Activated gamma-delta T cell treated with anti-CD3 and anti-CD28 coated beads, Interleukin-2, amount 50 U/mL, for 16 hours (primary cell): ENCODE measurements around the gene LAMTOR4.
A peak's percentile ranks its signal among the peaks of the same experiment; 100 is the strongest.
"Not testable (repeated sequence)": the region's sequence is repeated elsewhere in the genome, so short reads cannot be mapped to it uniquely, and the experiment has no call there.

Experiments
- DNase-seq: peaks from one replicate; pipeline ENCODE4 v3.0.0-alpha.2; 2020; ENCODE audit warnings: low read depth

The LAMTOR4 gene

DNA sequence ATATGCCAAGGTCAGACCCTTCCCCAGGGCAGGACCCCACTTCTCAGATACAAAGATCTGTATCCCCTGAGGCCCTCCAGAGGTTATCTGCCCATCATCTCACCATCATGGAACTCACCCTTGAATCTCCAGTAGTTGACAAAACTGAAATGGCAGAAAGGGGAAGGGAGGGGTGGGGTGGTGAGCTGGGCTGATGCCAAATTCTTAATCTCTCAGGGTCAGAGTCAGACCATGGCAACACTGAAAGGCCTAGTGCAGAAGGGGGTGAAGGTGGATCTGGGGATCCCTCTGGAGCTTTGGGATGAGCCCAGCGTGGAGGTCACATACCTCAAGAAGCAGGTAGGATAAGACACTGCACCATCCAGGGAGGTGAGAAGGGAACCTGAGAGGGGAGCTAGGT lies 26.1 kb upstream of the LAMTOR4 start:
- no peak for DNase-seq

DNA sequence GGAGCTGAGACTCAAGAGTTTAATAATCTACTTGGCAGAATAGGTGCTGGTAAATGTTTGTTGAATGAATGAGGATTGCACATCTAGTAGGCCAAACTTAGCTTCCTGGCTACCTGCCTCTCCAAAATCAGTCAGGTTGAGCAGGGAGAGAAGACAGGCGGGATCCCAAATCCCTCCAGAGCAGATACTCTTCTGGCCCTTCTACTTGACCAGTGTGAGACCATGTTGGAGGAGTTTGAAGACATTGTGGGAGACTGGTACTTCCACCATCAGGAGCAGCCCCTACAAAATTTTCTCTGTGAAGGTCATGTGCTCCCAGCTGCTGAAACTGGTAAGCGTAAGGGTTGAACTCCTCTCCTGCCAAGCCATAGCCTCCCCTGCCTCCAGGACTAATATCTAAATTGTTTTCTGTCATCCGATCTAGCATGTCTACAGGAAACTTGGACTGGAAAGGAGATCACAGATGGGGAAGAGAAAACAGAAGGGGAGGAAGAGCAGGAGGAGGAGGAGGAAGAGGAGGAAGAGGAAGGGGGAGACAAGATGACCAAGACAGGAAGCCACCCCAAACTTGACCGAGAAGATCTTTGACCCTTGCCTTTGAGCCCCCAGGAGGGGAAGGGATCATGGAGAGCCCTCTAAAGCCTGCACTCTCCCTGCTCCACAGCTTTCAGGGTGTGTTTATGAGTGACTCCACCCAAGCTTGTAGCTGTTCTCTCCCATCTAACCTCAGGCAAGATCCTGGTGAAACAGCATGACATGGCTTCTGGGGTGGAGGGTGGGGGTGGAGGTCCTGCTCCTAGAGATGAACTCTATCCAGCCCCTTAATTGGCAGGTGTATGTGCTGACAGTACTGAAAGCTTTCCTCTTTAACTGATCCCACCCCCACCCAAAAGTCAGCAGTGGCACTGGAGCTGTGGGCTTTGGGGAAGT lies 24.2 kb upstream of the LAMTOR4 start:
- DNase-seq = no peak

DNA sequence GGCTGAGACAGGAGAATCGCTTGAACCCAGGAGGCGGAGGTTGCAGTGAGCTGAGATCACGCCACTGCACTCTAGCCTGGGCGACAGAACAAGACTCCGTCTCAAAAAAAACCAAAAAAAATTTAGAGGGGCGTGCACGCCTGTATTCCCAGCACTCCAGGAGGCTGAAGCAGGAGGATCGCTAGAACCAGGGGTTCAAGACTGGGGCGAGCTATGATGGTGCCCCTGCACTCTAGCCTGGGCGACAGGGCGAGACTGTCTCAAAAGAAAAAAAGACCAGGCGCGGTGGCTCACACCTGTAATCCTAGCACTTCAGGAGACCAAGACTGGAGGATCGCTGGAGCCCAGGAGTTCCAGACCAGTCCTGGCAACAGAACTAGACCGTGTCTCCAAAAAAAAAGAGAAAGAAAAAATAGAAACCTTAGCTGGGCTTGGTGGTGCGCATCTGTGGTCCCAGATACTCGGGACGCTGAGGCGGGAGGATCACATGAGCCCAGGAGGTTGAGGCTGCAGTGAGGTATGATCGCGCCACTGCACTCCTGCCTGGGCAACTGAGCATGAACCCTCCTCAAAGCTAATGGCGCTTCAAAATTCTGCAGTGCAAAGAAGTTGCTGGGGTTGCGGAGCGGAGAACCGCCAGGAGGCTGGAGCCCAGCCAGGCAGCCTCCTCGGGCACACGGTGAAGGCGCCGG lies 22.3 kb upstream of the LAMTOR4 start:
- peak; percentile 52 for DNase-seq

DNA sequence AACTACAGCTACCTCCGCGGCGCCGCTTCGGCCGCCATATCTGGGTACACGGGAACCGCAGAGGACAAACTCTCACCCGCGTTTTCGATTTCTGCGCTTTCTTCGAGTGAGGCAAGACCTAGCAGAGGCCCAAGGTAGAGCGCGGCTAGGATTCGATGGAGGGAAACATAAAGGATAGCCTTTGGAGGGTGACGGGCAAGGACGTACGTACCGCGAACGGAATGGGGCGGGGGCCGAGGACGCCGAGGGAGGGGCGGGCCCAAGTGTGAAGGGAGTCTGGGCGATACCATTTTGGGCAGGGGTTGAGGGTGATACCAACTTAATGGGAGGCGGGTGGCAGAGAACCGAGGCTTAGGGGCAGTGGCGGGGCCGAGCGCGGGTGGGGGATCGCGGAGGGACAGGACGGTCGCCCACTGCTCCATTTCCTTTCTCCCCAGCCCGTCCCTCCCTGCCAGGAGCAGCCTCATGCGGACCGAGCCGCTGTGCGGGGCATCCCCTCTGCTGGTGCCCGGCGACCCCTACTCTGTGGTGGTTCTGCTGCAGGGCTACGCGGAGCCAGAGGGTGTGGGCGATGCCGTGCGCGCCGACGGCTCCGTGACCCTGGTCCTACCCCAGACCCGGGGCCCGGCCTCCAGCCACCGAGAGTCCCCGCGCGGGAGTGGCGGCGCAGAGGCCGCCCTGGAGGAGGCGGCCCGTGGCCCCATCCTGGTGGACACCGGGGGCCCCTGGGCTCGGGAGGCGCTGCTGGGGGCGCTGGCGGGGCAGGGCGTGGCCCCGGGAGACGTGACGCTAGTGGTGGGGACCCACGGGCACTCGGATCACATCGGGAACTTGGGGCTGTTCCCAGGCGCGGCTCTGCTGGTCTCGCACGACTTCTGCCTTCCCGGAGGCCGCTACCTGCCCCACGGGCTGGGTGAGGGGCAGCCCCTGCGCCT lies 21.5 kb upstream of the LAMTOR4 start, which contains the start of gene MBLAC1:
MBLAC1 (plus strand) TSS at position 37 of the 935 bp plus-strand sequence; CDS start at position 466, 429 bp downstream.
- peak; percentile 91 for DNase-seq

DNA sequence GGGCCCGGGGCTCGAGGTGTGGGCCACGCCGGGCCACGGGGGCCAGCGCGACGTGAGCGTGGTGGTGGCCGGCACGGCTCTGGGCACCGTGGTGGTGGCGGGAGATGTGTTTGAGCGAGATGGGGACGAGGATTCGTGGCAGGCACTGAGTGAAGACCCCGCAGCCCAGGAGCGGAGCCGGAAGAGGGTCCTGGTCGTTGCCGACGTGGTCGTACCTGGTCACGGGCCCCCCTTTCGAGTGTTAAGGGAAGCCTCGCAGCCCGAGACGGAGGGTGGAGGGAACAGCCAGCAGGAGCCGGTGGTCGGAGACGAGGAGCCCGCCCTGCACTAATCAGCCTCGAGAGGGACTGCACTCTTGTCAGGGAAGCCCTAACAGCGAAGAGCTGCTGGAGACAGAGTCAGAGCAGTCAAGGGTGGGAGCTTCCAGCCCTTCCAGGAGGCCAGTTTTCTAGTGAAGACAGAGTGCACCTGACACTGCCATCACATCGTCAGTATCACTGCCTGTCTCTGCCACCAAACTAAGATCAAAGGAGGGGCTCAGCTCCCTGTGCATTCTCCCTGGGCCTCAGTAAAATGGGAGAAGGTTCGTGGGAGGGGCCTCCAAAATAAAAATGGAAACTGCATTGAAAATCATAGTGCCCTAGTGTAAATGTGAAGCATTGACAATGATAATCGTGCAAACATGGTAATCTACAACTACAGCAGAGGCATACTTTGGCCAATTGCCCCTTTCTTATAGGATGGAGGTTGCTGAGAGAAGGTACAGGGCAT lies 20.7 kb upstream of the LAMTOR4 start:
- DNase-seq = no peak

DNA sequence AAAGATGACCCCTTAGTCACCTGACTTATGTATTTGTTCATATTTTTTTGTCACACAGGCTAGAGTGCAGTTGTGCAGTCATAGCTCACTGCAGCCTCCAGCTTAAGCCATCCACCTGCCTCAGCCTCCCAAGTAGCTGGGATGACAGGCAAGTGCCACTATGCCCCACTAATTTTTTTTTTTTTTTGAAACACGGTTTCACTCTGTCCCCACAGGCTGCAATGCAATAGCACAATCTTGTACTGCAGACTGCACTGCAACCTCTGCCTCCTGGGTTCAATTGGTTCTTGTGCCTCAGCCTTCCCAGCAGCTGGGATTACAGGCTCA lies 20.1 kb upstream of the LAMTOR4 start:
- no peak for DNase-seq

DNA sequence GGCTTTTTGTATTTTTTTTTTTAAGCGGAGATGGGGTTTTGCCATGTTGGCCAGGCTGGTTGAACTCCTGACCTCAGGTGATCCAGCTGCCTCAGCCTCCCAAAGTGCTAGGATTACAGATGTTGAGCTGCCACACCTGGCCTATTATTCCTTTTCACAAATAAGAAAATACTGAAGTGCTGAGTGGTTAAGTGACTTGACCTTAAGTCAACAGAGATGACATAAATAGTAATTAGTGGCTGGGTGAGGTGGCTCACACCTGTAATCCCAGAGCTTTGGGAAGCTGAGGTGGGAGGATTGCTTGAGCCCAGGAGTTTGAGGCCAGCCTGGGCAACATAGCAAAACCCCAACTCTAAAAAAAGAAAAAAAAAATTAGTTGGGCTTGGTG lies 18.5 kb upstream of the LAMTOR4 start:
- not testable (repeated sequence) for DNase-seq

DNA sequence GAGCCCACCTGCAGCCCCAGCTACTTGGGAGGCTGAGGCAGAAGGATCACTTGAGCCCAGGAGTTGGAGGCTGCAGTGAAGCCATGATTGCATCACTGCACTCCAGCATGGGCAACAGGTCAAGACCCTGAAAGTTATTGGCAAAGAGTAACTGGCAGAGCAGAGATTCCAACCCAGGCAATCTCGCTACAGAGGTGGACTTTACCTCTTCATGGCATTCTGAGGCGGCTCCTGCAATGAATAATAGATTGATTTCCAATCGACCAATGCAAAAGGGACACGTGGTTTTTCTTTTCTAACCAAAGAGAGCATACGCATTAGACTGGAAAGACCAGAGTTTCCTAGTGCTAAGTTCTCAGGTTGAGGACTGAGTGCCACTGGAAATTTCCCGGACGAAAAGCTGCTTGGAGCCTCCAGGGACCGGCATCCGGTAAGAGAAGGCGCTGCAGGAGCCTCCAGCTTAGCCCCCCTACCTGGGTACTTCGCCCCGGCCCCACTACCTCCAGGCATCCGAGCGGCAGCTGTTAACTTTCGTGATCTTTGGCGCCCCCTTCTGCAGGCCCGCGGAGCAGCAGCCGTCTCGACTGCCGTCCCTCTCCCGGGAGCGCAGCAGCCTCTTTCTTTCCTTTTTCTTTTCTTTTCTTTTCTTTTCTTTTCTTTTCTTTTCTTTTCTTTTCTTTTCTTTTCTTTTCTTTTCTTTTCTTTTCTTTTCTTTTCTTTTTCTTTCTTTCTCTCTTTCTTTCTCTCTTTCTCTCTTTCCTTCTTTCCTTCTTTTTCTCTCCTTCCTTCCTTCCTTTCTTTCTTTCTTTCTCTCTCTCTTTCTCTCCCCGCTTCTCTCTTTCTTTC lies 17.9 kb upstream of the LAMTOR4 start:
- DNase-seq = peak; percentile 81

DNA sequence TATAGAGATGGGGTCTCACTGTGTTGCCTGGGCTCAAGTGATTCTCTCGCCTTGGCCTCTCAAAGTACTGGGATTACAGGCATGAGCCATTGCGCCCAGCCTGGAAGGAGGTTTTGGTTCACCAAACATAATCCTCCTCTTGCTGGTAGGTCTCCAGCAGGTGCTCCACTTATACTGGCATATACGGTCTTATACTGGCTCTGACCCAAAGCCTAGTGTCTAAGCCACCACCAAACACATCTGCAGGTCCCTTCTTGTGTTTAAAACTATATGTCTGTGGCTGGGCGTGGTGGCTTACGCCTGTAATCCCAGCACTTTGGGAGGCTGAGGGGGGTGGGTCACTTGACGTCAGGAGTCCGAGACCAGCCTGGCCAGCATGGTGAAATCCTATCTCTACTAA lies 16.6 kb upstream of the LAMTOR4 start:
- DNase-seq = no peak

DNA sequence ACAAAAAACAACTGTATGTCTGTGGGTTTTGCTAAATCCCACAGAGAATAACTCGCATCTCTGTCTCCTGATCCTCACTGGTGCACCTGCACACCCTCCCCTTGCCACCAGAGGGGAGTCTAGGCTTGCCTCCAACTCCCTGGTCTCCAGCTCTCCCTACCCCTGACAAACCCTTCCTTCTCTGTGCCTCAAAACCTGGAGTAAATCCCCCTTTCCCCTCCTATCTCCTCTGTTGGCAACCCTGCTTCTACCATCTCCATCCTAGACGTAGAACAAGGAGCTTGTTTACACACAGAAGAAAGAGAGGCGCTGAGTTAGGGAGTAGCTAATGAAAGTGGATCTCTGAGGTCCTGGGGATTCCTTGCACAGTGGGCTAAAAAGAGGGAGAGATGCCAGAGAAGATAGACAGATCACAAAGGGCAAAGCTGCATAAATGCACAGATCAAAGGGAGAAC lies 16.0 kb upstream of the LAMTOR4 start:
- peak; percentile 42 for DNase-seq

DNA sequence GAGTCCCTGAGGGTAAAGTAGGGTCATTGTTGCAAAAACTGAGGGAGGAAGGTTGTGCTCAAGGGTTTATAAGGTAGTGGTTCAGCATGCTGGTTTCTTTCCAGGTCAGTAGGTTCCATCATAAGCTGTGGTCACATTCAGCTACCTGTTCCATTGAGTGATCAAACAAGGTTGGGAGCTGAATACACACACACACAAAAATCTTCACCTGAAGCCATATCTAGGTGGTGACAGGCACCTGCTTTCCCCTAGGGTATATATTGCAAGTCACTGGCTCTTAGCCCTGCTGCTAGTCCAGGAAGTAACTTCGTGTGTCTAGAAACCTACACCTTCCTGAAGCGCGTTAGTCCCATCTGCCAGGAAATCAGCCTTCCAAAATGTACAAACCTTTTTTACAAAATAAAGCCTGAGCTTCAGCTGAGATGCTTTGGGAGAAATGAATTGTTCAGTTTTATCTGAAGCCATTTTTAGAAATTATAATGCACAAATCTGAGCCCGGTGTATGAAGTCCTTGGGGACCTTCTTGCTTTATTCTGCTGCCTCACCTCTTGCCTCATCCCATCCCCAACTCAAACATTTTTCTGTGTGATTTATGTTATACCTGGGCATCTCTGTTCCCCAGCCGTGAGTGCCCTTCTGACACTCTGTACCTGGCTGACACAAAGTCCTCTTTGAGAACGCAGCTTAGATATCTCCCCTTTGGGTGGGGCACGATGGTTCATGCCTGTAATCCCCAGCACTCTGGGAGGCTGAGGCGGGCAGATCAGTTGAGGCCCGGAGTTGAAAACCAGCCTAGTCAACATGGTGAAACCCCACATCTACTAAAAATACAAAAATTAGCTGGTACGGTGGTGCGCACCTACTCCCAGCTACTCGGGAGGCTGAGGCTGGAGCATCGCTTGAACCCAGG lies 10.6 kb upstream of the LAMTOR4 start:
- no peak for DNase-seq

DNA sequence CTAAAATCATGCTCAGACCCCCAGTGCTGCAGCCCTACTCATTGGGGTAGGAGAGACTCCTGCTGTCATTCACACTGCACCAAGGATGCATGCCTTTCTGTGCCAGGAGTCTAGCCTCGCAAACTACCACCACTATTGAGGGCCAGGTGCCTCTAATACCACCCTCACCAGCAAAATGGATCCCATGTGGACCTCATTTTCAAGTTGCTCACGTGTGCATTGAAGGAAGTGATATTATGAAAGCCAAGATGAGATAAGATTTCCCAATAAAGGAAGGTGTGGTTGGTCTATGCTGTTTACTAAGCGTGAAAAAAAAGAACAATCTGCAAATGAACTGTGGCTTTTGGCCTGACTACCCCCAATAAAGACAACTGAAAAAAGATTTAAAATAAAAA lies 7.2 kb upstream of the LAMTOR4 start:
- DNase-seq = no peak

DNA sequence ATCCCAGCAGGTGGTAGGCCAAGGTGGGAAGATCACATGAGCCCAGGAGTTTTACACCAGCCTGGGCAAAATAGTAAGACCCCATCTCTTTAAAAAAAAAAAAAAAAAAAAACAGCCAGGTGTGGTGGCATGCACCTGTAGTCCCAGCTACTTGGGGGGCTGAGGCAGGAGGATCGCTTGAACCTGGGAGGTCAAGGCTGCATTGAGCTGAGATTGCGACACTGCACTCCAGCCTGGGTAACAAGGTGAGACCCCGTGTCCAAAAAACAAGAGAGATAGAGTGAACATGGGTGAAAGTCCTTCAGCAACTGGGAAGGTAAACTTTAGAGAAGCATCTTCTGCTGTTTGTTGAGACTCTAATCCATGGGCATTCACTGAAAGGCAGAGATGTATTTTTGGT lies 6.3 kb upstream of the LAMTOR4 start:
- no peak for DNase-seq

DNA sequence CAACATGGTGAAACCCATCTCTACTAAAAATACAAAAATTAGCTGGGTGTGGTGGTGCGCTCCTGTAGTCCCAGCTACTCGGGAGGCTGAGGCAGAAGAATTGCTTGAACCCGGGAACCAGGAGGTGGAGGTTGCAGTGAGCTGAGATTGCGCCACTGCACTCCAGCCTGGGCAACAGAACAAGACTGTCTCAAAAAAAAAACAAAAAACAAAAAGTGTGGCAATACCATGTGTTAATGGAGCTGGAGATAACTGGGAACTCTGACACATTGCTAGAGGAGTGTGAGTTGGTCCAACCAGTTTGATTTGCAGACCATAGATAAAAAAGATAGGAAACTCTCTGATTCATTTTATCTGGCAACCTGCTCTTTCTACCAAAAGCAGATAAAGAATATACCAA lies 2.4 kb upstream of the LAMTOR4 start:
- not testable (repeated sequence) for DNase-seq

DNA sequence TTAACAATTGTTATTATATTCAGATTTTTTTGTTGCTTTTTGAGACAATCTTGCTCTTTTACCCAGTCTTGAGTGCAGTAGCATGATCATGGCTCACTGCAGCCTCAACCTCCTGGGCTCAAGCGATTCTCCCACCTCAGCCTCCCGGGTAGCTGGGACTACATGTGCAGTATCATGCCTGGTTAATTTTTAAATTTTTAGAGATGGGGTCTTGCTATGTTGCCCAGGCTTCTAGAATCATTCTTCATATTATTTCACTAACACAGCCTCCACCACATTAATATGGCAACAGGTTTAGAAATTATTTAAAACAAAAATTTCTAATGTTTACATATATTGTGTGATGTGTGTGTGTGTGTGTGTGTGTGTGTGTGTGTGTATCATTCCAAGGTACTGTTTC lies 1.4 kb upstream of the LAMTOR4 start:
- no peak for DNase-seq

DNA sequence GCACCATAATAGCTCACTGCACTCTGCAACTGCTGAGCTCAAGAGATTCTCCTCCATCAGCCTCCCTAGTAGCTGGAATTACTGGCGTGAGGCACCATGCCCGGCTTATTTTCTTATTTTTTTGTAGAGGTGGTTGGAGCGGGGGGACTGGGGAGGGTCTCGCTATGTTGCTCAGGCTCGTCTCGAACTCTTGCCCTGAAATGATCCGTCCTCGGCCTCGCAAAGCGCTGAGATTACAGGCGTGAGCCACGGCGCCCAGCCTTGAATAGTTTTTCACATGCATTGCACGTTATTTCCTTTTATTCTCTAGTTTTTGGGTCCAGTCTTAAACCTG lies 526 bp upstream of the LAMTOR4 start:
- DNase-seq = no peak

DNA sequence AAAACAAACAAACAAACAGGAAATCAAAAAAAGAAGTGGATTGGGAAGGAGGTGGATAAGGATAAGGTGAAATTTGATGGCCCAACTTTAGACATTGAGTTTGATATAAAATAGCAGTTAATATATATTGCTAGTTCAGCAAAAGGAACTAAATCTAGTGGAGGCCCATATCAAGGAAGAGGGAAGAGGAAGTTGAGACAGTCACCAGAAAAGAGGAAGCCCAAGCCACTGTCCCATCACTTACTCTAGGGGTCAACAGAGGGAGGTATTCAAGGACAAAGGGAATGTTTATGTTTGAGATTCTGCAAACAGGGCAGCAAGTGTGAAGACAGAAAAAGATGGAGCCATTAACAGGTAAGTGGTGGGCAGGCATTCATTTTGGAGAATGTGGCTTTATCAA lies 3.7 kb downstream of the LAMTOR4 start:
- no peak for DNase-seq

DNA sequence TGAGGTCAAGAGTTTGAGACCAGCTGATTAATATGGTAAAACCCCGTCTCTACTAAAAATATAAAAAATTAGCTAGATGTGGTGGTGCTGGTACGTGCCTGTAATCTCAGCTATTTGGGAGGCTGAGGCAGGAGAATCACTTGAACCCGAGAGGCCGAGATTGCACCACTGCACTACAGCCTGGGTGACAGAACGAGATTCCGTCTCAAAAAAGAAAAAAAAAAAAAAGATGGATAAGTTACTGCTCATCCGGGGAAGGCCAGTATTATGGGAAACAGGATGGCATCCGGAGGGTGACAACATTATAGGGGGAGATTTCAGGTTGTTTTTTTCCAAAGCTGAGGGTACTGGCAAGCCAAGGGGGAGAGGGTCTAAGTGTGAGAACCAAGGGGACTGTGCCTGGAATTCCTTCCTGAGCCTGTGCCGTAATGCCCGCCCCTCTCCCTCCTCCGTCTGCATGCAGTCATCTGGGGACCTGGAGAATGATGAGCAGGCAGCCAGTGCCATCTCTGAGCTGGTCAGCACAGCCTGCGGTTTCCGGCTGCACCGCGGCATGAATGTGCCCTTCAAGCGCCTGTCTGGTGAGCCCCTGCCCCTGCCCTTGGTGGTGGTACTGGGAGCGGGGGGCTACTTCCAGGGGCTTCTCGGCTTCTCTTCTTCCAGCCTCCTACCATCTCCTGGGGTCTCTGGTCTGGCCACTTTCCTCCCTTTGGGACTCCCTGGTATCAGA lies 4.4 kb downstream of the LAMTOR4 start:
- no peak for DNase-seq
